CD4-positive, CD25-positive, alpha-beta regulatory T cell (primary cell): ENCODE measurements around the gene ETV6. TPM values are rescaled to one million over a fixed set of nuclear protein-coding genes. Genes with fewer than 3 reads are reported as not detected.
"Not testable (repeated sequence)": the region's sequence is repeated elsewhere in the genome, so short reads cannot be mapped to it uniquely, and the experiment has no call there.

Experiments
- ATAC-seq, 2 donors: fragments of 150-1000 bp; cut with Tn5 transposase; one replicate each; pipeline ENCODE4 v1.10.0; 2021; ENCODE audit warnings: low read depth in 2 of 2, moderate number of reproducible peaks in 2 of 2, moderate library complexity in 1 of 2
- DNase-seq, 3 donors: peaks; one replicate each; pipeline versions ENCODE4 v3.0.0 to v3.0.0-alpha.2; 2012 to 2022; ENCODE audit warnings: mixed read lengths in 1 of 3
- H3K27ac ChIP-seq: one replicate; pipeline ENCODE4 v1.7.0; 2013; ENCODE audit warnings: mild to moderate bottlenecking, low read length; ENCODE audit not compliant: insufficient read depth, poor library complexity, severe bottlenecking
- H3K27me3 ChIP-seq: one replicate; pipeline ENCODE4 v1.7.0; 2013; ENCODE audit warnings: low read length; ENCODE audit not compliant: control insufficient read depth, insufficient read depth
- H3K36me3 ChIP-seq: one replicate; pipeline ENCODE4 v1.7.0; 2013; ENCODE audit warnings: mild to moderate bottlenecking, low read length, moderate library complexity; ENCODE audit not compliant: control insufficient read depth, insufficient read depth
- H3K4me1 ChIP-seq: 2 replicates; pipeline ENCODE4 v1.7.0; 2013; ENCODE audit warnings: mild to moderate bottlenecking, low read length; ENCODE audit not compliant: insufficient read depth, control insufficient read depth, poor library complexity, severe bottlenecking
- H3K4me3 ChIP-seq: one replicate; pipeline ENCODE4 v1.7.0; 2013; ENCODE audit warnings: low read depth, mild to moderate bottlenecking, low read length, moderate library complexity
- H3K9me3 ChIP-seq, 2 experiments: 1 replicate in 1 of 2; 2 replicates in 1 of 2; pipeline ENCODE4 v1.7.0; 2013; ENCODE audit warnings: low read length in 2 of 2, mild to moderate bottlenecking in 1 of 2, moderate library complexity in 1 of 2; ENCODE audit not compliant: control insufficient read depth in 2 of 2
- H3K27ac Mint-ChIP-seq, 3 donors: one replicate each; pipeline ENCODE4 v1.8.0; 2020 to 2022; ENCODE audit warnings: mild to moderate bottlenecking in 3 of 3, mixed read lengths in 3 of 3, moderate library complexity in 2 of 3
- H3K27me3 Mint-ChIP-seq: one replicate; pipeline ENCODE4 v1.8.0; 2022; ENCODE audit warnings: mild to moderate bottlenecking, mixed read lengths
- H3K36me3 Mint-ChIP-seq: one replicate; pipeline ENCODE4 v1.8.0; 2020; ENCODE audit warnings: mixed read lengths
- H3K4me1 Mint-ChIP-seq, 4 donors: one replicate each; pipeline ENCODE4 v1.8.0; 2020 to 2022; ENCODE audit warnings: mixed read lengths in 4 of 4, mild to moderate bottlenecking in 1 of 4
- H3K4me3 Mint-ChIP-seq, 4 donors: one replicate each; pipeline ENCODE4 v1.8.0; 2020 to 2022; ENCODE audit warnings: mild to moderate bottlenecking in 4 of 4, mixed read lengths in 4 of 4, moderate library complexity in 3 of 4
- H3K9me3 Mint-ChIP-seq, 7 donors: one replicate each; pipeline ENCODE4 v1.8.0; 2020 to 2022; ENCODE audit warnings: mixed read lengths in 7 of 7, mild to moderate bottlenecking in 3 of 7, moderate library complexity in 2 of 7
- polyA plus RNA-seq, 4 donors: library from polyadenylated mRNA; unstranded; fragments of 300-500 nt; fragmentation: Illumina TruSeq; gene quantifications; one replicate each; pipeline ENCODE4 v1.2.3, GENCODE V29; 2021
- total RNA-seq: library from RNA; stranded (reverse); gene quantifications from one replicate; pipeline ENCODE4 v1.2.3, GENCODE V29; 2022

ETV6 gene
- total and polyA plus RNA-seq, 5 donors from 2014 or later = 2.5 to 62.5 (median 4.1) TPM

- peaks cover 9 to 26% (median 16%) of the 10 kb centered on the region in 4 donors for H3K4me1 Mint-ChIP-seq
- DNase-seq (no peak), ATAC-seq (no peak)
- H3K4me3 ChIP-seq = no peak overlapping the region
- H3K27ac ChIP-seq = no peak overlapping the region
- H3K9me3 Mint-ChIP-seq = peaks cover 0 to 19% (median 5%) of the 10 kb centered on the region in 7 donors
- H3K27me3 ChIP-seq = no peaks in the 10 kb centered on the region
- H3K4me3 Mint-ChIP-seq = no peak overlapping the region
- peaks cover 12 to 13% of the 10 kb centered on the region in 2 experiments for H3K9me3 ChIP-seq
- H3K4me1 ChIP-seq = no peaks in the 10 kb centered on the region
- peaks cover 4% of the 10 kb centered on the region for H3K36me3 Mint-ChIP-seq
- peaks cover 7% of the 10 kb centered on the region for H3K27me3 Mint-ChIP-seq
- H3K27ac Mint-ChIP-seq = no peak overlapping the region
- no peaks in the 10 kb centered on the region for H3K36me3 ChIP-seq
Measured at GRCh38 chr12:11905534-11905933, 256.1 kb downstream of the ETV6 start.

GRCh38 chr12:11906286-11906935 is 256.9 kb downstream of the ETV6 start:
- H3K4me3 Mint-ChIP-seq = no peak overlapping the region
- H3K9me3 Mint-ChIP-seq = peaks cover 0 to 19% (median 5%) of the 10 kb centered on the region in 7 donors
- DNase-seq = peak in 1 of 3 donors; percentile 8
- Histone ChIP-seq H3K27ac (no peak overlapping the region), H3K4me1 (no peaks in the 10 kb centered on the region), H3K36me3 (no peaks in the 10 kb centered on the region), H3K4me3 (no peak overlapping the region), H3K9me3 (peaks cover 12 to 13% of the 10 kb centered on the region in 2 experiments), H3K27me3 (no peaks in the 10 kb centered on the region)
- no peak for ATAC-seq
- peak overlapping the region in 1 of 3 donors; percentile 1 for H3K27ac Mint-ChIP-seq
- peaks cover 9 to 26% (median 16%) of the 10 kb centered on the region in 4 donors for H3K4me1 Mint-ChIP-seq
- H3K27me3 Mint-ChIP-seq = peaks cover 7% of the 10 kb centered on the region
- H3K36me3 Mint-ChIP-seq = peaks cover 4% of the 10 kb centered on the region

GRCh38 chr12:11907625-11908024 is 258.2 kb downstream of the ETV6 start:
- Histone ChIP-seq H3K9me3 (peaks cover 12 to 13% of the 10 kb centered on the region in 2 experiments), H3K27ac (no peak overlapping the region), H3K27me3 (no peaks in the 10 kb centered on the region), H3K36me3 (no peaks in the 10 kb centered on the region), H3K4me1 (no peaks in the 10 kb centered on the region), H3K4me3 (no peak overlapping the region)
- Mint-ChIP-seq H3K4me1 (peaks cover 9 to 16% (median 10%) of the 10 kb centered on the region in 4 donors), H3K36me3 (peaks cover 4% of the 10 kb centered on the region), H3K27me3 (peaks cover 11% of the 10 kb centered on the region), H3K4me3 (no peak overlapping the region), H3K27ac (no peak overlapping the region), H3K9me3 (peaks cover 0 to 19% (median 5%) of the 10 kb centered on the region in 7 donors)
- ATAC-seq (no peak), DNase-seq (no peak)

DNA sequence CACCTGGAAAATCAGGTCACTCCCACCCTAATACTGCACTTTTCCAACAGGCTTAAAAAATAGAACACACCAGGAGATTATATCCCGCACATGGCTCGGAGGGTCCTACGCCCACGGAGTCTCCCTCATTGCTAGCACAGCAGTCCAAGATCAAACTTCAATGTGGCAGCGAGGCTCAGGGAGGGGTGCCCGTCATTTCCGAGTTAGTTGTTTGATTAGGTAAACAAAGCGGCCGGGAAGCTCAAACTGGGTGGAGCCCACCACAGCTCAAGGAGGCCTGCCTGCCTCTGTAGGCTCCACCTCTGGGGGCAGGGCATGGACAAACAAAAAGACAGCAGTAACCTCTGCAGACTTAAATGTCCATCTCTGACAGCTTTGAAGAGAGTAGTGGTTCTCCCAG is 259.9 kb downstream of the ETV6 start:
- ATAC-seq, H3K36me3 ChIP-seq, H3K27me3 ChIP-seq, H3K4me3 Mint-ChIP-seq, H3K4me3 ChIP-seq, H3K27ac ChIP-seq, H3K27ac Mint-ChIP-seq, H3K4me1 ChIP-seq, H3K36me3 Mint-ChIP-seq, DNase-seq: not testable (repeated sequence)
- peaks cover 11% of the 10 kb centered on the region for H3K27me3 Mint-ChIP-seq
- peaks cover 7 to 11% (median 9%) of the 10 kb centered on the region in 4 donors for H3K4me1 Mint-ChIP-seq
- peaks cover 0 to 19% (median 5%) of the 10 kb centered on the region in 7 donors for H3K9me3 Mint-ChIP-seq
- H3K9me3 ChIP-seq = peaks cover 12 to 13% of the 10 kb centered on the region in 2 experiments

- H3K4me1 Mint-ChIP-seq = peaks cover 0 to 2% (median 0%) of the 10 kb centered on the region in 4 donors
- H3K4me1 ChIP-seq = no peaks in the 10 kb centered on the region
- no peaks in the 10 kb centered on the region for H3K27me3 ChIP-seq
- H3K36me3 ChIP-seq = no peaks in the 10 kb centered on the region
- H3K4me3 Mint-ChIP-seq = no peak overlapping the region
- no peak overlapping the region for H3K27ac ChIP-seq
- H3K9me3 ChIP-seq = no peaks in the 10 kb centered on the region
- no peak for ATAC-seq
- no peaks in the 10 kb centered on the region for H3K36me3 Mint-ChIP-seq
- no peak for DNase-seq
- H3K9me3 Mint-ChIP-seq = peaks cover 0 to 4% (median 1%) of the 10 kb centered on the region in 7 donors
- no peak overlapping the region for H3K27ac Mint-ChIP-seq
- H3K4me3 ChIP-seq = no peak overlapping the region
- H3K27me3 Mint-ChIP-seq = peaks cover 14% of the 10 kb centered on the region
Measured at GRCh38 chr12:11916113-11916512, 266.6 kb downstream of the ETV6 start.

- H3K9me3 ChIP-seq = no peaks in the 10 kb centered on the region
- peaks cover 12% of the 10 kb centered on the region for H3K27me3 Mint-ChIP-seq
- peaks cover 0 to 2% (median 0%) of the 10 kb centered on the region in 4 donors for H3K4me1 Mint-ChIP-seq
- H3K27me3 ChIP-seq = no peaks in the 10 kb centered on the region
- no peak overlapping the region for H3K4me3 Mint-ChIP-seq
- no peak for ATAC-seq
- no peak for DNase-seq
- H3K27ac Mint-ChIP-seq = peak overlapping the region in 1 of 3 donors; percentile 14
- H3K4me1 ChIP-seq = no peaks in the 10 kb centered on the region
- H3K36me3 ChIP-seq = no peaks in the 10 kb centered on the region
- no peaks in the 10 kb centered on the region for H3K36me3 Mint-ChIP-seq
- H3K27ac ChIP-seq = no peak overlapping the region
- H3K4me3 ChIP-seq = no peak overlapping the region
- H3K9me3 Mint-ChIP-seq = peaks cover 0 to 4% (median 1%) of the 10 kb centered on the region in 7 donors
Measured at GRCh38 chr12:11916771-11917170, 267.3 kb downstream of the ETV6 start.

- Mint-ChIP-seq H3K4me3 (no peak overlapping the region), H3K27ac (no peak overlapping the region), H3K9me3 (peaks cover 0 to 2% (median 1%) of the 10 kb centered on the region in 7 donors), H3K36me3 (no peaks in the 10 kb centered on the region), H3K27me3 (peaks cover 15% of the 10 kb centered on the region), H3K4me1 (peaks cover 0 to 2% (median 0%) of the 10 kb centered on the region in 4 donors)
- DNase-seq (no peak), ATAC-seq (no peak)
- H3K9me3 ChIP-seq = no peaks in the 10 kb centered on the region
- H3K4me3 ChIP-seq = no peak overlapping the region
- peaks cover 3% of the 10 kb centered on the region for H3K27me3 ChIP-seq
- H3K27ac ChIP-seq = no peak overlapping the region
- no peaks in the 10 kb centered on the region for H3K36me3 ChIP-seq
- no peaks in the 10 kb centered on the region for H3K4me1 ChIP-seq
Measured at GRCh38 chr12:11917501-11917900, 268.0 kb downstream of the ETV6 start.

GRCh38 chr12:11920231-11920630 is 270.8 kb downstream of the ETV6 start:
- H3K27ac ChIP-seq = no peak overlapping the region
- H3K9me3 ChIP-seq = no peaks in the 10 kb centered on the region
- H3K4me1 Mint-ChIP-seq = peaks cover 0 to 2% (median 0%) of the 10 kb centered on the region in 4 donors
- H3K27me3 ChIP-seq = peaks cover 6% of the 10 kb centered on the region
- DNase-seq (no peak), ATAC-seq (no peak)
- H3K27me3 Mint-ChIP-seq = peaks cover 15% of the 10 kb centered on the region
- H3K4me3 Mint-ChIP-seq = no peak overlapping the region
- H3K36me3 ChIP-seq = no peaks in the 10 kb centered on the region
- H3K4me1 ChIP-seq = no peaks in the 10 kb centered on the region
- no peak overlapping the region for H3K27ac Mint-ChIP-seq
- peaks cover 0 to 1% (median 0%) of the 10 kb centered on the region in 7 donors for H3K9me3 Mint-ChIP-seq
- no peak overlapping the region for H3K4me3 ChIP-seq
- H3K36me3 Mint-ChIP-seq = no peaks in the 10 kb centered on the region
